HepG2 (cell line): ENCODE results near the gene OCSTAMP. TPM values are rescaled to one million over a fixed set of nuclear protein-coding genes. Genes with fewer than 3 reads are reported as not detected.

Experiments used
- ATF1 ChIP-seq: IDR thresholded peaks from 2 replicates; pipeline ENCODE4 v1.6.1; 2016; ENCODE audit warnings: mild to moderate bottlenecking, control low read depth
- ATF5 ChIP-seq: sonication (generic); formaldehyde crosslinking; IDR thresholded peaks from 2 replicates; pipeline ENCODE4 v1.4.0; 2020; ENCODE audit warnings: mild to moderate bottlenecking, low read depth, missing genetic modification reagents
- BCL6 ChIP-seq: IDR thresholded peaks from 2 replicates; pipeline ENCODE4 v1.6.1; 2016; ENCODE audit warnings: missing genetic modification reagents, missing compliant biosample characterization
- CBFB ChIP-seq: sonication (generic); formaldehyde crosslinking; IDR thresholded peaks from 2 replicates; pipeline ENCODE4 v1.4.0; 2020; ENCODE audit warnings: missing genetic modification reagents
- CBX2 ChIP-seq, 2 experiments: fragments of 200-600 bp in 1 of 2; sonication (generic); formaldehyde crosslinking in 1 of 2; IDR thresholded peaks; 2 replicates each; pipeline versions ENCODE4 v1.7.0 to v1.8.1; 2018 to 2022; ENCODE audit warnings: low read depth in 2 of 2, low read length in 1 of 2, mild to moderate bottlenecking in 1 of 2, missing genetic modification reagents in 1 of 2
- DZIP1 ChIP-seq: sonication (generic); formaldehyde crosslinking; IDR thresholded peaks from 2 replicates; pipeline ENCODE4 v1.5.0; 2020; ENCODE audit warnings: mild to moderate bottlenecking, missing genetic modification reagents
- HMG20A ChIP-seq: IDR thresholded peaks from 2 replicates; pipeline ENCODE4 v1.6.1; 2016; ENCODE audit warnings: borderline replicate concordance
- MBNL3 ChIP-seq: fragments of 250-450 bp; sonication (Bioruptor Pico); conservative IDR thresholded peaks from 2 replicates; pipeline ENCODE4 v1.8.0; 2022; ENCODE audit warnings: mild to moderate bottlenecking, inconsistent platforms
- NFE2 ChIP-seq: sonication (generic); formaldehyde crosslinking; IDR thresholded peaks from 2 replicates; pipeline ENCODE4 v1.4.0; 2020; ENCODE audit warnings: missing genetic modification reagents
- RARG ChIP-seq: sonication (generic); formaldehyde crosslinking; IDR thresholded peaks from 2 replicates; pipeline ENCODE4 v1.4.0; 2020; ENCODE audit warnings: low read depth, mild to moderate bottlenecking, missing genetic modification reagents
- REPIN1 ChIP-seq: sonication (generic); formaldehyde crosslinking; IDR thresholded peaks from 2 replicates; pipeline ENCODE4 v1.8.0; 2022; ENCODE audit warnings: missing genetic modification reagents, low read depth, mild to moderate bottlenecking, borderline replicate concordance
- SATB2 ChIP-seq: sonication (generic); formaldehyde crosslinking; IDR thresholded peaks from 2 replicates; pipeline ENCODE4 v1.5.0; 2020; ENCODE audit warnings: missing genetic modification reagents
- SMAD3 ChIP-seq: sonication (generic); formaldehyde crosslinking; IDR thresholded peaks from 2 replicates; pipeline ENCODE4 v1.4.0; 2020; ENCODE audit warnings: missing genetic modification reagents
- TRIM24 ChIP-seq: sonication (generic); formaldehyde crosslinking; IDR thresholded peaks from 2 replicates; pipeline ENCODE4 v1.8.0; 2022; ENCODE audit warnings: mild to moderate bottlenecking, missing genetic modification reagents
- ZMYM4 ChIP-seq: sonication (generic); formaldehyde crosslinking; IDR thresholded peaks from 2 replicates; pipeline ENCODE4 v1.8.1; 2023; ENCODE audit warnings: mild to moderate bottlenecking, missing genetic modification reagents
- ZNF251 ChIP-seq: sonication (generic); formaldehyde crosslinking; IDR thresholded peaks from 2 replicates; pipeline ENCODE4 v1.9.0; 2021; ENCODE audit warnings: mild to moderate bottlenecking, missing genetic modification reagents
- ZNF343 ChIP-seq: sonication (generic); formaldehyde crosslinking; IDR thresholded peaks from 2 replicates; pipeline ENCODE4 v1.4.0; 2020; ENCODE audit warnings: mild to moderate bottlenecking, missing genetic modification reagents
- ZNF432 ChIP-seq: sonication (generic); formaldehyde crosslinking; IDR thresholded peaks from 2 replicates; pipeline ENCODE4 v1.5.0; 2020; ENCODE audit warnings: missing genetic modification reagents, mild to moderate bottlenecking, borderline replicate concordance
- ZNF883 ChIP-seq: sonication (generic); formaldehyde crosslinking; IDR thresholded peaks from 2 replicates; pipeline ENCODE4 v1.5.1; 2020; ENCODE audit warnings: mild to moderate bottlenecking, missing genetic modification reagents; ENCODE audit errors: not compliant biosample characterization
- polyA plus RNA-seq, 8 experiments: library from polyadenylated mRNA; depleted of rRNA in 3 of 8; stranded (reverse) in 7 of 8; unstranded in 1 of 8; fragments of >200 nt; fragmentation: Illumina TruSeq in 4 of 8; extraction: Trizol in 4 of 8; gene quantifications; 2 replicates each; pipeline versions ENCODE4 v1.2.1 to v1.2.3, GENCODE V29; 2011 to 2016; ENCODE audit warnings: low read depth in 4 of 8, missing spikeins in 1 of 8, mixed read lengths in 1 of 8; ENCODE audit not compliant: insufficient read depth in 1 of 8
- total RNA-seq, 5 experiments: library from RNA; depleted of rRNA; stranded (reverse); fragments of >200 nt; fragmentation: Illumina TruSeq; extraction: Trizol; gene quantifications; 2 replicates each; pipeline ENCODE4 v1.2.3, GENCODE V29; 2016; ENCODE audit warnings: low read depth in 1 of 5
- TF ChIP-seq, protein P1 (sequence below): sonication (generic); formaldehyde crosslinking; IDR thresholded peaks from 2 replicates; pipeline ENCODE4 v1.4.0; 2020; ENCODE audit warnings: missing genetic modification reagents
- TF ChIP-seq, protein P2 (sequence below): sonication (generic); formaldehyde crosslinking; IDR thresholded peaks from 2 replicates; pipeline ENCODE4 v1.5.1; 2020; ENCODE audit warnings: missing genetic modification reagents, mild to moderate bottlenecking, borderline replicate concordance

The OCSTAMP gene
- total and polyA plus RNA-seq, 2 of the 13 experiments (the other 11 are each of a cell fraction or from before 2014, with no cell fraction given): not detected

DNA sequence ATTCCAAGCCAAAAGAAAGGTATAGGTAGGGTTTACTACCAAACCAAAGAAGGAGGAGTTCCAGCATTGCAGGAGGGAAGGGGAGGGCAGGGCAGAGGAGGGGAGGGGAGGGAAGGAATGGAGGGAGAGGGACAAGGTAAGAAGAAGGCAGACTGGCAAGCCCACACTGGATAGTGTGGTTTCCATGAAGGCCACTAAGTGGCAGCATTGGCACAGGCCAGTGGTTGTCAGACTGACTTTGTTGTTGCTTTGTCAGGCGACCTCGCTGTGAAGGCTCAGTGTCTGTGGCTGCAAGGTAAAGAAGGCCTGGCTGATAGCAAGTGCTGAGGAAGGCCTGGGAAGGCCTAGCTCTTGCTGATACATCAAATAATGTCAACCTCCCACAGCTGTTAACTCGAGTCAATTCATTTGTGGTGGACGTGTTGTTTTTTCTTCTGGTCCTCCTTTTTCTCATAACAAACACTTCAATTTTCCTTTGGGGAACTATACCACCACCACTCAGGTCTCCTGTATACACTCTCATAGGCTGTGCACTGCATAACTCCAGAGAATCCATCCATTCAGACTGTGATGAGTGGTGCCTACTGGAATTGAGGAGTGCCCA lies 29.4 kb downstream of the OCSTAMP start (continued):
- TF ChIP-seq ZNF343 (no peak), BCL6 (CRISPR knock-in tag) (peak; percentile 71), HMG20A (CRISPR knock-in tag) (no peak), ZNF432 (CRISPR knock-in tag) (no peak), CBFB (CRISPR knock-in tag) (peak; percentile 82; the same call in 1 of the 2 replicates), SATB2 (CRISPR knock-in tag) (no peak), NFE2 (CRISPR knock-in tag) (no peak), RARG (CRISPR knock-in tag) (no peak), ZNF883 (CRISPR knock-in tag) (no peak), SMAD3 (CRISPR knock-in tag) (0 out of 2 replicates have a peak, but pooled peaks have one; percentile 54), ZMYM4 (CRISPR knock-in tag) (peak; percentile 66; the same call in 1 of the 2 replicates), ZNF251 (CRISPR knock-in tag) (no peak), REPIN1 (CRISPR knock-in tag) (peak; percentile 70; the same call in 1 of the 2 replicates), DZIP1 (CRISPR knock-in tag) (no peak), TRIM24 (no peak), ATF5 (CRISPR knock-in tag) (no peak), CBX2 (IDR thresholded peaks at IDR 0.05; ENCODE audit: low read depth, low read length) (no peak), CBX2 (CRISPR knock-in tag; IDR thresholded peaks at IDR 0.05; ENCODE audit: low read depth) (no peak), ATF1 (CRISPR knock-in tag) (no peak), MBNL3 (CRISPR knock-in tag) (no peak)
- TF ChIP-seq, protein P1, sequence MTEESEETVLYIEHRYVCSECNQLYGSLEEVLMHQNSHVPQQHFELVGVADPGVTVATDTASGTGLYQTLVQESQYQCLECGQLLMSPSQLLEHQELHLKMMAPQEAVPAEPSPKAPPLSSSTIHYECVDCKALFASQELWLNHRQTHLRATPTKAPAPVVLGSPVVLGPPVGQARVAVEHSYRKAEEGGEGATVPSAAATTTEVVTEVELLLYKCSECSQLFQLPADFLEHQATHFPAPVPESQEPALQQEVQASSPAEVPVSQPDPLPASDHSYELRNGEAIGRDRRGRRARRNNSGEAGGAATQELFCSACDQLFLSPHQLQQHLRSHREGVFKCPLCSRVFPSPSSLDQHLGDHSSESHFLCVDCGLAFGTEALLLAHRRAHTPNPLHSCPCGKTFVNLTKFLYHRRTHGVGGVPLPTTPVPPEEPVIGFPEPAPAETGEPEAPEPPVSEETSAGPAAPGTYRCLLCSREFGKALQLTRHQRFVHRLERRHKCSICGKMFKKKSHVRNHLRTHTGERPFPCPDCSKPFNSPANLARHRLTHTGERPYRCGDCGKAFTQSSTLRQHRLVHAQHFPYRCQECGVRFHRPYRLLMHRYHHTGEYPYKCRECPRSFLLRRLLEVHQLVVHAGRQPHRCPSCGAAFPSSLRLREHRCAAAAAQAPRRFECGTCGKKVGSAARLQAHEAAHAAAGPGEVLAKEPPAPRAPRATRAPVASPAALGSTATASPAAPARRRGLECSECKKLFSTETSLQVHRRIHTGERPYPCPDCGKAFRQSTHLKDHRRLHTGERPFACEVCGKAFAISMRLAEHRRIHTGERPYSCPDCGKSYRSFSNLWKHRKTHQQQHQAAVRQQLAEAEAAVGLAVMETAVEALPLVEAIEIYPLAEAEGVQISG: 0 out of 2 replicates have a peak, but pooled peaks have one; percentile 29
- TF ChIP-seq, protein P2, sequence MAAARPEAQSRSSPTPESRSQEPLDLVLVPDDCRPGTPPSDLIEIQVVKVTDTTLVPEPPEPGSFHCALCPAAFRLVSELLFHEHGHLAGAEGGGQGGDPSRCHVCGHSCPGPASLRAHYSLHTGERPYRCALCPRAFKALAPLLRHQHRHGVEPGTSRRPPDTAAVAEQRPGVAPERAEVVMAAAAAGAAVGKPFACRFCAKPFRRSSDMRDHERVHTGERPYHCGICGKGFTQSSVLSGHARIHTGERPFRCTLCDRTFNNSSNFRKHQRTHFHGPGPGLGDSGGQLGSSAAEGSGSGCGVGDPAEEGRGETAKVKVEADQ (CRISPR knock-in tag): no peak
